Activated T-cell treated with anti-CD3 and anti-CD28 coated beads, Interleukin-2, amount 50 U/mL, for 48 hours (primary cell): Measurements from ENCODE around the gene MCTP2.
"Not testable (repeated sequence)": the region's sequence is repeated elsewhere in the genome, so short reads cannot be mapped to it uniquely, and the experiment has no call there.

Experiments
- DNase-seq, 2 experiments: peaks; one replicate each; pipeline ENCODE4 v3.0.0-alpha.2; 2020

Gene MCTP2

DNA sequence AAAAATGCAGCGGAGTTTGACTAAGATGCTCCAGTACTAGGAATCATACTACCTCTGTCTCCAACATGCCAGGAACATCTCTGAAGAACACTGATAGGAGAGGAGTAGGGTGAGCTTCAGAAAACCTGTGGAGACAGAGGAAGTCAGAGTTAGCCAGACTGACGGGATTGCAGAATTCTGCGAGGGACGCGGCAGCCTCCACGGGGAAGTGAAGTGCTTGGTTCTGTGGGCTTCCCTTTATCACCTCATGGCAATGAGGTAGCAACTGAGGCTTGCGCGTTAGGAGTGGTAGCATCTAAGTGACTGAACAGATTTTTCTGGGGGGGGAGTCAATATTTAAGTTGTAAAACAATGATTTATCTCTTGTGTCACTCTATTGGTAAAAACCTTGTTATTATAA is 226.3 kb downstream of the MCTP2 start:
- no peak for DNase-seq

DNA sequence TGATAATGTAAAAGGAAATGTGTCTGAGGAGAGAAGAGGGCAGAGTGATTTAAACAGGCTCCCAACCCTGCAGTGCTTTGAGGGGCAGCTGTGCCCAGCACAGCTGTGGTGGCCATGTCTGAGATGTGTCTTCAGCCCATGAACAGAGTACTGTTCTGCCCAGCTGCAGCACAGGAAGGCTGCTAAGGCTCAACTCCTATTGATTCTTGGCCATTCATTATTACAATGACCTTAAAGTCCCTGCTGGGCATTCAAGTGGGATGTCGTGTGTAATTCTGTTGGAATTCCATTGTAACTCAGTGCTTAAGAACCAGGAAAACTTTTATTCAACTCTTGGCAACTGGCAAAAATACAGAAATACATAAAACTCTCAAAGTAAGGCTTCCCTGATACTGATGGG is 229.3 kb downstream of the MCTP2 start:
- no peak for DNase-seq

DNA sequence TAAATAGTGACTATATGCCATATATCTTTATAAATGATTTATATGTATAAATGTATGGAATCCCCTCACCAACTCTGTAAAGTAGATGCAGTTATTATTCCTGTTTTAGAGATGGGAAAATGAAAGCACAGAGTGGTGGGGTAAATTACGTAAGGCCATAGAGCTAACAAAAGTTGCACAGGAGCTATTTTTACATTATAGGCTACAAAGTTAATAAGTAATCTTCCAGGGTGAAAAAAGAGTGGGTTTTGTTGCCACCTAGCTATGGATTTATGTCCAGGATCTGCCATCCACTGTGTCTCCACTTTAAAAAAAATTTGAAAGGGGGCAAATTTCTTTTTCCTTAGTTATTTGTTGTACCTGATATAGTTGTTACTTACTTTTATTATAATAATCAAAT is 235.7 kb downstream of the MCTP2 start:
- DNase-seq: no peak

DNA sequence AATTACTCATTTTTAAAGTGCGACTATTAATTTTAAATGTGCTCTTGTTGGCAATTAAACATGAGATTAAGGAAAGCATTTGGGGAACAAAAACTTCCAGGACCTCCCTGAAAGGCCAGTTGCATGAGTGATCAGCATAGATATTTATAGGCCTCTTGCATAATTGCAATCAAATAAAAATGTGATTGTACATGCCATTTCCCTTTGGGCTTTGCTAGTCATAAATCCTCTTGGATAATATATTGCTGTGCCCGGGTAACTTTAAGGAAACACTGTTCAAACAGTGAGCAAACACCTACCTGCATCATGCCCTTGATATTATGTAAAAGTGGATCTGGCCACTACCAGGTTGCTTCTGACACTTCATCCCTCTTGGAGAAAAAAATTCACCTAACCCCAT is 239.1 kb downstream of the MCTP2 start:
- DNase-seq: no peak

DNA sequence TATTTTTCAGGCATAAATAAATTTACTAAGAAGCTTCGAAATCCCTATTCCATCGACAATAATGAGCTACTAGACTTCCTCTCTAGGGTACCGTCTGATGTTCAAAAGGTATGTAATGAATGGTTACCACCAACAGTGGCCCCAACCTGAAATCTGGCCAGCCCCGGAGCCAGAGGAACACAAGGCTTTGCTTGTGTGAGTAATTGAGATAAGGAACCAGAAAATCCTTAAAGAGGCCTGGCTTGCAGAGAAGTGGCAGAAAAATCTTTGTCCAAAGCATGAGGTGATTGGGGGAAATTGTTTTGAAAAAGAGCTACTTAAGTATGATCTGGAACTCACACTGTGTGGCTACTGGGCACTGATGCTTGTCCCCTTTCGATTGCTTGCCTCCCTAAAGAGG is 245.3 kb downstream of the MCTP2 start:
- no peak for DNase-seq

DNA sequence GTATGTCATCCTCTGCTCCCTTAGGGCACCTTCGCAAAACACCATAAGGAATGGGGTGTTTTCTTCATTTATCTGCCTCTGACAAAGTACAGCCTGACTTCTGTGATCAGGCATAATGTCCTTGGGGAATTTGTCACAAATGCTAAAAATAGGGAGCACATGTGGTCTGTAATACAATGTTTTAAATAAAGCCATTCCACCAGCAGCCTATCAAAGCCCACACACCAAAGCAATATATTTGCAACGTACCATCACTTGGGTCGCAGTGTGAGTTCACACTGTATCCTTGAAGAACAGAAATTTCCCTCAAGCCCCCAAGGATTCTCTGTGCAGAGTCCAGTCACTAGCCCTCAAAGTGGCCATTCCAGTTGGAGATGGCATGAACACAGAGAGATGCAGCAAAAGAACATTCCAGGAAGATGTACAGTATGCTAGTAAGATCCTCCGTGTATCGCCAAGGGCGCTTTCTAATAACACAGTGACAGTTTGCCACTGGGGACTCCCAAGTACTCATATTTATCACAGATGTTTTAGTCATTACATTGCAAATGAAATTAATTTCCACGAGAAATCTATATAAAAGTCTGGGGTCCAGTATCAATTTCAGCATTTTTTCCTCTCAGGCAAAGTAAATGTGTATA is 246.7 kb downstream of the MCTP2 start:
- DNase-seq: no peak

DNA sequence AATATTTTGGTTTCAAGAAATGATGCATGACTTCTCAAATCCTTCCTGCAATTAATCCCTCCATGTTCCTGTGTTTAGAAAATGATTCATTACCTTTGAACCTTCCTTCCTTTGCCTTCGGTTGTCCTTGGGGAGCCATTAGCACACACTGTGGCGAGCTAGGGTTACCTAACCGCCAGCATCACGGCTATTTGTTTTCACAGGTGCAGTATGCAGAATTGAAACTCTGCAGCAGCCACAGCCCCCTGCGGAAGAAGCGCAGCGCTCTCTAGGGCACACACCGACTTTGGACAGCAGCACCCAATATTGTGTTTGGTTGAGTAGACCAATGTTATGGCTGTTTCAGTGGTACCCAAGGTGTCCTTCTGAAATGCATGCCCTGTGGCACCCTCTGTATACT is 247.4 kb downstream of the MCTP2 start:
- no peak for DNase-seq

DNA sequence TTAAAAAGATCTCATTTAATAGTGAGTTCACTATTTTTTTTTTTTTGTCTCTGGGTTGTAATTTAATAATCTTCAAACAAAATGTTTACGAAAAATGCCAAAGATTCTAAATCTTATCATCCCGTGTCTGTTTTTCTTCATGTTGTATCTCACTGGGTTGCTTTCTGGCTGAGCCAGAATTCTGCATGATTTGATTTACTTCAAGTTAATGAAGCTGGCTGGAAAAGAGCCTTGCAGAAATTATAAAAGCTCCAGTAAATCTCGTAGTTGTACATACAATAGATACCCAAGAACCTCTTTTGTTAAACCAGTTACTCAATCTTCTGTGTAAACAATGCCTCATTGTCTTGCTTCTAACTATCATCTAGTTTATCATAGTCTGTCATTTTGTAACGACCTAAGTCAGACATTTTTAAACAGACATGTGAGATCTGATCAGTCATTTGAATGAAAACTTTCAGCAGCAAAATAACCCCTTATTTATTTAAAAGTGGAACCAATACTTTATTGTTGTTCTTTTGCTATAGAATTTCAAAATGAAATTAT is 249.0 kb downstream of the MCTP2 start:
- DNase-seq: no peak

DNA sequence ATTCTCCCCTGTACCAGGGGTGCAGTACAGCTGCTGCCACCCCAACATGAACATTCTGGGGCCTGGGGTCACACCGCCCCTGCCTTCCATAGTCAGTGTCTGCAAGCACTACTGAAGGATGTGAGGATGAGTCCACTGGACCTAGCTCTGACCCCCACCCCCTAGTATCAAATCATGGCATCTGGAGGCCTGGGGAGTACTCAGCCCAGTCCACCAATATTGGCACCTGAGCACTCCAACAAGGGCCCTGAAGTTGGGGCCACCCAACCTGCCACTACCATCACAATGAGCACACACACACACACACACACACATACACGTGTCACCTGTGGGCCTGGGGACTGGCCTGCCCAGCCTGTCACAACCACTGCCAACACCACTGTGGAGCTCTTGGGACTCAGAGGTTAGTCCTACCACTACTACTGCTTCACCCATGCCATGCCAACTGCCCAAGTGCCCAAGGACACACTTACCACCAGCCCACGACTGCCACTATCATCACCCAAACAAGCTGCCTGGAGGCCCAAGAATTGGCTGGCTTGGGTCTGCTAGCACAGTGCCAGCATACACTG is 253.9 kb downstream of the MCTP2 start:
- DNase-seq: no peak

DNA sequence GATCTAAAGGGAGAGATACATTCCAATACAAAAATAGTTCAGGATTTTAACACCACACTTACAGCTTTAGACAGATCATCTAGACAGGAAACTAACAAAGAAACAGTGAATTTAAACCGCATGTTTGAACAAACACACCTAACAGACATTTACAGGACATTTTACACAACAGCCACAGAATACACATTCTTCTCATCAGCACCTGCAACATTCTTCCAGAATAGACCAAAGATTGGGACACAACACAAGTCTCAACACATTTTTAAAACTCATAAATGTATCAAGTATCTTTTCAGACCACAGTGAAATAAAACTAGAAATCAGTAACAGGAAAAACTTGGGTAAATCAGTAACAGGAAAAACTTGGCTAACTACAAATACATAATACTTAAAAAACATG is 256.3 kb downstream of the MCTP2 start:
- no peak for DNase-seq

DNA sequence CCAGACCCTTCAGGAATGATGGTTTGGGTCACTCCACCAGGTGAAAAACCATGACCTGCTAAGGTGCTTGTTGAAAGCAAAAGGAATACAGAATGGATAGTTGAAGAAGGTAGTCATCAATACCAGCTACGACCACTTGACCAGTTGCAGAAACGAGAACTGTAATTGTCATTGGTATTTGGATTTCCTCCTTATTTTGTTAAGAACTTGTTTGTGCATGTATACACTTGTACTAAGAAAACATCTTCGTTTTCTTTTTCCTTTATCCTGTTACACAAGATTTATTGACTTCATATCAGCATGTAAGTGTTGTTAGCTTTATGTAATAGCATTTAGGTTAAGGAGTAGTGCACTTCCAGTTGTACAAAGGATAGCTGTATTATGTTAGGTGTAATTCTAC is 261.8 kb downstream of the MCTP2 start:
- DNase-seq: no peak

DNA sequence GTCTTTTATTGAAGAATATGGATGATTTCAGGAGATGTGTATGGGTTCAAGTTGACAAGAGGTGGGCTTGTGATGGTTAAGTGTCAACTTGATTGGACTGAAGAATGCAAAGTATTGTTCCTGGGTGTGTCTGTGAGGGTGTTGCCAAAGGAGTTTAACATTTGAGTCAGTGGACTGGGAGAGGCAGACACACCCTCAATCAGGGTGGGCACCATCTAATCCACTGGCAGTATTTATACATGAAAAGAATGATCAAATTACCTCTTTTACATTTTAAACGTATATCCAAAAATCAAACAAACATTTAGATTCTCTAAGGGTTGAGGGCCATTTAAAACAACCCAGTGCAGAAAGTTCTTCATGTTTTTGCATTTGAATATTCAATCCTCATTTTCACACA is 262.2 kb downstream of the MCTP2 start:
- DNase-seq: not testable (repeated sequence)

DNA sequence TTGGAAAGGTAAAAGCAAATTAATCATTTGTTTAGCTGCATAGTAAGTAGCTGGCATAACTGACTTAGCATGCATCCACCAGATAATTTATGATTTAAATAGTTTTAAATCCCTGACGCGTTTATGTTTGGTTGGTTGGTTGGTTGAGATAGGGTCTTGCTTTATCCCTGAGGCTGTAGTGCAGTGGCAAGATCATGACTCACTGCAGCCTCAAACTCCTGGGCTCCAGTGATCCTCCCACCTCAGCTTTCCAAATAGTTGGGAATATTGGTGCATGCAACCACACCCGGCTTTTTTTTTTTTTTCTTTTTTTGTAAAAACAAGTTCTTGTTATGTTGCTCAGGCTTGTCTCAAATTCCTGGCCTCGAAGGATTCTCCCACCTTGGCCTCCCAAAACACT is 263.4 kb downstream of the MCTP2 start:
- DNase-seq: no peak

DNA sequence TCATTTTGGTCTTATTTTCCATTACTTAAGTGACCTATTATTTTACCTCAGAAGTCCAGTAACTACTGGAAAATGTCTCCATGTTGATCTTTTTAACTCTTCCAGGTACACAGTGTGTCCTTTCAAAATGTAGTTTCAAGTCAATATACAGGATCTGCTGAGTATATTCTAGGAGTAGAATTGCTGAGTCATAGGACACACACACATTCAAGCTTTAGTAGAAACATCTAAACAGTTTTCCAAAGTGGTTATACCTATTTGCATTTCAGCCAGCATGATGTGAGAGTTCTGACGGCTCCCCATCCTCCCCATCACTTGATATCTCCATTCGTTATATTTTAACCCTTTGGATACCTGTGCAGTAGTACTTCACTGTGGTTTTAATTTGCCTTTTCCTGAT is 271.9 kb downstream of the MCTP2 start:
- no peak for DNase-seq

DNA sequence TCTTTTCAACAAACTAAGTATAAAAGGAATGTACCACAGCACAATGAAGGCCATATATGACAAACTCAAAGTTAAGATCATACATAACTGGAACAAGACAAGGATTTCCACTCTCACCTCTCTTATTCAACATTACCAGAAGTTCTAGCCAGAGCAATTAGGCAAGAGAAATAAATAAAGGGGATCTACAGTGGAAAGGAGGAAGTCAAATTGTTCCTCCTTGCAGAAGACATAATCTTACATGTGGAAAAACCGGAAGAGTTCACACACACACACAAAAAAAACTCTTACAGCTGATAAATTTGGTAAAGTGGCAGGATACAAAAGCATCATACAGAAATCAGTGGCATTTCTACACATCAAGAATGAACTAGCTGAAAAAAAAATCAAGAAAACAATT is 277.9 kb downstream of the MCTP2 start:
- DNase-seq: no peak

DNA sequence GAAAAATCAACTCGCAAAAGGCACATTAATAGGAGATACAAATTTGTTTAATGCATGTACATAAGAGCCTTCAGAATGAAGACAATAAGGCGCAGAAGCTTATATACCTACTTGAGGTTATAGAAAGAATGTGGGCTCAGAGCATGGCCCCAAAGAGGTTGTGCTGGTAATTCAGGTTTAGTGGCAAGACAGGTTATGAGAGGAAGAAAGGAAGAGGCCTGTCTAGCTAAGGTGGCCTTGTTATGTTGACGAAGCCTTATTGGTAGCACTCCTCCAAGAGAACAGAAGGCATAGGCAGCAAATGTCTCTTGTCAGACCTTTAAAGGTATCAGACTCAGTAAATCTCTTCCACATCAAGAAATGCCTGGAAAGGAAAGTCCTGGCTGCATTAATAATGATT is 290.8 kb downstream of the MCTP2 start:
- no peak for DNase-seq

DNA sequence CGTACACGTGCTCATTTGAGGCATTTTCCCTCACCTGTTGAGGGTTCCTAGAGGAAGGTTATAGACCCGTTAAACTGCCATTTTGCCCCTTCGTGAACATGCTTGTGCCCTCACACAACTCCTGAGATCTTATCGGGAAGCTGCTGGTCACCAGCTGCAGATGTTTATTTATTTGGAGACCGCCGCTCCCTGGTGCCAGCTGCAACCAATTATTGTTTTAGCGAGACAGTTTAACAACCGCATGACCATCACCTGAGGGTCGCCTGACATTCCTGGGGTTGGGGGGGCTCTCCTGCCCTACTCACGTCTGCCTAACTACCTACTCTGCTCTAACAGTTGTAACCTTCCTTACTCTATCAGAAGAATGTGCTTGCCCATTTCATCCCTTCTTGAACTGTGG is 292.5 kb downstream of the MCTP2 start:
- no peak for DNase-seq

DNA sequence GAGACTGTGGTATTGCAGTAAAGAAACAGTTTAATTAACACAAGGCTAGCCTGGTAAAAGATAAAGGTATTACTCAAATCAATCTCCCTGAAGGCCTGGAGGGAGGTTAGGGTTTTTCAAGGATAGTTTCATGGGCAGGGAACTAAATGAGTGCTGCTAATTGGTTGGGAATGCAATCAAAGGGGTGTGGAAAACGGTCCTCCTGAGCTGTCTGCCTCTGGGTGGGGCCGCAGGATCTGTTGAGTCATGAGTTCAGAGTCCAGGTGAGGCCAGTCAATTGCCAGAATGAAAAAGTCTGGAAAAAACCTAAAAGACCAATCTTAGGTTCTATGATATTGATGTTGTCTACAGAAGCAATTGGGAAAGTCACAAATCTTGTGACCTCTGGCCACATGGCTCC is 293.2 kb downstream of the MCTP2 start:
- DNase-seq: no peak

DNA sequence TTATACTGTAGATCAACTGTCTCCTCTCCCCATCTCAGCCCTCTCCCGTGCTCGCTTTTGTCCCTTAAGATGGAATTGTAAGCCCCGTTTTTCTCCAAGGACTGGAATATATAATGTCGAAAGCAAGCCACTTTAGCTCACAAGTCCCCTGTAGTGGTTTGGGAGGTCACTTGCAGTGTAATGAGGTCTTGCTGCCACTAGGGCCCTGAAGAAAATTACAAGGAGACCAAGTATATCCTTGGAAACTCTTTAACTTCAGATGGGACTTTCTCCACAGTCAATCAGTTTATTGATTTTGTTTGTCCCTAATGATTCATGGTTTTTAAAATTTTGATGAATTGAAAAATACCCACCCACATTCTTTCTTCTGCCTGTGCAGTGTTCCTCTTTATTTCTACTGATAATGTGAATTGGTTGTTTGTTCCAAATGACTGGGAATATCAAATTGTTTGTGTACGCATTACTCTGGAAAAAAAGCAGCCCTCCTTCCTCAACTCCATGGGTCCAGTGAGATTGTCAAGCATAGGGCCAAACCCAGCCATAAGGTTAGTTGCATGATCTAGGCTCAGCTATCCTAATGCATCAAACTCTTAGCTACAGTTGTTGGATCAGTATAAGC is 294.8 kb downstream of the MCTP2 start:
- no peak for DNase-seq

DNA sequence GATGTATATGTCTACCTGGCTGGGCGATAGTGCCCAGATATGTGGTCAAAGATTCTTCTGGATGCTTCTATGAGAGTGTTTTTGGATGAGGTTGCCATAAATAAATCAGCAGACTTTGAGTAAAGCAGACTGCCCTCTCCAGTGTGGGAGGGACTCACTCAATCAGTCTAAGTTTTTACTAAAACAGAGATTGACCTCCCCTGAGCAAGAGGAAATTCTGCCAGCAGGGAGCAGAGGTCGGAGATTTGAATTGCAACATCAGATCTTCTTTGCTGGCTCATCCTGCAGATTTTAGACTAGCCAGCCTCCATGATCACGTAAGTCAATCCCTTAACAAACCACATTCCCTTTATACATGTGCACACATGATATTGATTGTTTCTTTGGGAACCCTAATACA is 300.9 kb downstream of the MCTP2 start:
- DNase-seq: no peak
